ENCODE results near the gene PRKCH. TPM values are rescaled to one million over a fixed set of nuclear protein-coding genes. Genes with fewer than 3 reads are reported as not detected.

PRKCH gene
- total RNA-seq, 2 donors from 2014 or later = 7.2 to 8.6 TPM

- H3K27ac ChIP-seq (ENCODE audit: low read depth, low read length) = no peak overlapping the region
- 88 to 92% methylated on average over 2 of the region's 2 CpGs for WGBS, 2 experiments (ENCODE audit: insufficient coverage in 1 of 2, insufficient read length in 1 of 2)
- no peak overlapping the region for H3K4me3 ChIP-seq (ENCODE audit: low read length)
- no peaks in the 10 kb centered on the region for H3K27me3 ChIP-seq (ENCODE audit: control insufficient read depth, insufficient read depth, low read length, poor library complexity, severe bottlenecking)
- Mint-ChIP-seq H3K4me3 (no peak overlapping the region), H3K4me1 (peaks cover 14% of the 10 kb centered on the region), H3K27me3 (ENCODE audit: insufficient read depth) (no peaks in the 10 kb centered on the region), H3K27ac (no peak overlapping the region), H3K9me3 (no peaks in the 10 kb centered on the region), H3K36me3 (ENCODE audit: low read depth) (no peaks in the 10 kb centered on the region)
- H3K36me3 ChIP-seq (ENCODE audit: control insufficient read depth, insufficient read depth, low read length) = no peaks in the 10 kb centered on the region
- no peaks in the 10 kb centered on the region for H3K4me1 ChIP-seq (ENCODE audit: control insufficient read depth, insufficient read depth, low read length)
- no peak overlapping the region for H3K9ac ChIP-seq (ENCODE audit: extremely low read depth, low read length, poor library complexity, severe bottlenecking)
- TF ChIP-seq, protein P1, sequence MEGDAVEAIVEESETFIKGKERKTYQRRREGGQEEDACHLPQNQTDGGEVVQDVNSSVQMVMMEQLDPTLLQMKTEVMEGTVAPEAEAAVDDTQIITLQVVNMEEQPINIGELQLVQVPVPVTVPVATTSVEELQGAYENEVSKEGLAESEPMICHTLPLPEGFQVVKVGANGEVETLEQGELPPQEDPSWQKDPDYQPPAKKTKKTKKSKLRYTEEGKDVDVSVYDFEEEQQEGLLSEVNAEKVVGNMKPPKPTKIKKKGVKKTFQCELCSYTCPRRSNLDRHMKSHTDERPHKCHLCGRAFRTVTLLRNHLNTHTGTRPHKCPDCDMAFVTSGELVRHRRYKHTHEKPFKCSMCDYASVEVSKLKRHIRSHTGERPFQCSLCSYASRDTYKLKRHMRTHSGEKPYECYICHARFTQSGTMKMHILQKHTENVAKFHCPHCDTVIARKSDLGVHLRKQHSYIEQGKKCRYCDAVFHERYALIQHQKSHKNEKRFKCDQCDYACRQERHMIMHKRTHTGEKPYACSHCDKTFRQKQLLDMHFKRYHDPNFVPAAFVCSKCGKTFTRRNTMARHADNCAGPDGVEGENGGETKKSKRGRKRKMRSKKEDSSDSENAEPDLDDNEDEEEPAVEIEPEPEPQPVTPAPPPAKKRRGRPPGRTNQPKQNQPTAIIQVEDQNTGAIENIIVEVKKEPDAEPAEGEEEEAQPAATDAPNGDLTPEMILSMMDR (conservative IDR thresholded peaks at IDR 0.05) = no peak
- H3K9me3 ChIP-seq (ENCODE audit: control insufficient read depth, low read length) = no peaks in the 10 kb centered on the region
- no peak for DNase-seq
Observed at GRCh38 chr14:61549425-61549824, 228.0 kb downstream of the PRKCH start.

DNA sequence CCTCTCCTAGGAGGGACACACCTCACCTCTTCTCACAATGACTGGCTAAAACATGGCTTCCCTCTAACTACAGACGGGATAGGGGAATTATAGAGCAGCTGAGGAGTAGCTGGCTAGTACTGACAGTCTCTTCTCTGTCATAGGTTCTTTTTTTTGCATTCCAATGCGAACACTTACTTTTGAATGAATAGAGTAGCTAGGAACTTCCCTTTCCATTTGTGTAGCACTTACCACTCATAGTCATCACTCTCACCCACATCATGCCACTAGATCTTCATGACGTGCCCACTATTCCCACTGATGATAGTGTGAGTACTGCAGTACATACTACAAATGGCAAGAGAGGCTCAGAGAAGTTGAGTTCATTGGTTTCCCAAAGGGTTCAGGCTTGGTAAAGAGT, 230.0 kb downstream of the PRKCH start:
- peaks cover 13% of the 10 kb centered on the region for H3K4me1 Mint-ChIP-seq
- no peaks in the 10 kb centered on the region for H3K36me3 Mint-ChIP-seq (ENCODE audit: low read depth)
- Histone ChIP-seq H3K27ac (ENCODE audit: low read depth, low read length) (no peak overlapping the region), H3K9me3 (ENCODE audit: control insufficient read depth, low read length) (no peaks in the 10 kb centered on the region), H3K4me3 (ENCODE audit: low read length) (no peak overlapping the region), H3K4me1 (ENCODE audit: control insufficient read depth, insufficient read depth, low read length) (no peaks in the 10 kb centered on the region), H3K36me3 (ENCODE audit: control insufficient read depth, insufficient read depth, low read length) (no peaks in the 10 kb centered on the region), H3K27me3 (ENCODE audit: control insufficient read depth, insufficient read depth, low read length, poor library complexity, severe bottlenecking) (no peaks in the 10 kb centered on the region), H3K9ac (ENCODE audit: extremely low read depth, low read length, poor library complexity, severe bottlenecking) (no peak overlapping the region)
- H3K27ac Mint-ChIP-seq = no peak overlapping the region
- no peaks in the 10 kb centered on the region for H3K27me3 Mint-ChIP-seq (ENCODE audit: insufficient read depth)
- TF ChIP-seq, protein P1 (conservative IDR thresholded peaks at IDR 0.05) = no peak
- no peaks in the 10 kb centered on the region for H3K9me3 Mint-ChIP-seq
- 94 to 100% methylated on average over 2 to 3 of the region's 3 CpGs for WGBS, 2 experiments (ENCODE audit: insufficient coverage in 1 of 2, insufficient read length in 1 of 2)
- DNase-seq = no peak
- H3K4me3 Mint-ChIP-seq = no peak overlapping the region

DNA sequence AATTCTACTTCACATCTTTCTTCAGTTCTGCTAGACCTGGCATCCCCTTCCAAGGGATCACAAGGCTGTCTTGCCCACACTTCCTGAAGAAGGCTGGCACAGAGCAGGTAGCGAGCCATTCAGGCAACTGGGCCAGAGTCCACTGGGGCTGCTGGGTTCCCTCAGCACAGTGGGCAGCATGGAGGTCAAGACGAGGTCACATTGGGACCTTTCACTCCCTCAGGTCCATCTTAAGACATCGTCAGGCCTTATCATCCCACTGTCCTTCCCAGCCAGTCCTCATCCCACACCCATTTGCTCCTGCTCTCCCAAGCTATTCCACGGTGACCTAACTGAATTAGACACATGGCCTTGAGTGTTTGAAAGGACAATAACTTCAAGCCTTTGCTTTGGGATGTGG, 230.9 kb downstream of the PRKCH start:
- H3K27me3 ChIP-seq (ENCODE audit: control insufficient read depth, insufficient read depth, low read length, poor library complexity, severe bottlenecking) = no peaks in the 10 kb centered on the region
- Mint-ChIP-seq H3K27ac (no peak overlapping the region), H3K4me1 (peaks cover 13% of the 10 kb centered on the region), H3K4me3 (no peak overlapping the region), H3K27me3 (ENCODE audit: insufficient read depth) (no peaks in the 10 kb centered on the region), H3K9me3 (no peaks in the 10 kb centered on the region), H3K36me3 (ENCODE audit: low read depth) (no peaks in the 10 kb centered on the region)
- no peak overlapping the region for H3K9ac ChIP-seq (ENCODE audit: extremely low read depth, low read length, poor library complexity, severe bottlenecking)
- no peaks in the 10 kb centered on the region for H3K4me1 ChIP-seq (ENCODE audit: control insufficient read depth, insufficient read depth, low read length)
- no peaks in the 10 kb centered on the region for H3K36me3 ChIP-seq (ENCODE audit: control insufficient read depth, insufficient read depth, low read length)
- TF ChIP-seq, protein P1 (conservative IDR thresholded peaks at IDR 0.05) = no peak
- WGBS, 2 experiments (ENCODE audit: insufficient coverage in 1 of 2, insufficient read length in 1 of 2) = 91 to 100% methylated on average over 4 of the region's 4 CpGs
- H3K27ac ChIP-seq (ENCODE audit: low read depth, low read length) = no peak overlapping the region
- H3K4me3 ChIP-seq (ENCODE audit: low read length) = no peak overlapping the region
- no peaks in the 10 kb centered on the region for H3K9me3 ChIP-seq (ENCODE audit: control insufficient read depth, low read length)
- no peak for DNase-seq

Measured in endodermal cell (in vitro differentiated cells).